Choroid plexus epithelial cell (primary cell): ENCODE results near the gene FFAR3.

Experiments
- DNase-seq: peaks from one replicate; pipeline ENCODE4 v3.0.0-alpha.2; 2010; ENCODE audit warnings: low read depth
- H3K4me3 ChIP-seq: 2 replicates; pipeline ENCODE4 v1.5.1; 2011; ENCODE audit warnings: low read depth, mild to moderate bottlenecking, control low read depth, low read length, moderate library complexity
- TF ChIP-seq, protein P1 (sequence below): conservative IDR thresholded peaks from 2 replicates; pipeline ENCODE4 v1.5.1; 2011; ENCODE audit warnings: low read depth, mild to moderate bottlenecking, control low read depth, inconsistent platforms, low read length, moderate library complexity

The FFAR3 gene

GRCh38 chr19:35318679-35319448 lies 39.4 kb upstream of the FFAR3 start:
- no peak overlapping the region for H3K4me3 ChIP-seq
- TF ChIP-seq, protein P1, sequence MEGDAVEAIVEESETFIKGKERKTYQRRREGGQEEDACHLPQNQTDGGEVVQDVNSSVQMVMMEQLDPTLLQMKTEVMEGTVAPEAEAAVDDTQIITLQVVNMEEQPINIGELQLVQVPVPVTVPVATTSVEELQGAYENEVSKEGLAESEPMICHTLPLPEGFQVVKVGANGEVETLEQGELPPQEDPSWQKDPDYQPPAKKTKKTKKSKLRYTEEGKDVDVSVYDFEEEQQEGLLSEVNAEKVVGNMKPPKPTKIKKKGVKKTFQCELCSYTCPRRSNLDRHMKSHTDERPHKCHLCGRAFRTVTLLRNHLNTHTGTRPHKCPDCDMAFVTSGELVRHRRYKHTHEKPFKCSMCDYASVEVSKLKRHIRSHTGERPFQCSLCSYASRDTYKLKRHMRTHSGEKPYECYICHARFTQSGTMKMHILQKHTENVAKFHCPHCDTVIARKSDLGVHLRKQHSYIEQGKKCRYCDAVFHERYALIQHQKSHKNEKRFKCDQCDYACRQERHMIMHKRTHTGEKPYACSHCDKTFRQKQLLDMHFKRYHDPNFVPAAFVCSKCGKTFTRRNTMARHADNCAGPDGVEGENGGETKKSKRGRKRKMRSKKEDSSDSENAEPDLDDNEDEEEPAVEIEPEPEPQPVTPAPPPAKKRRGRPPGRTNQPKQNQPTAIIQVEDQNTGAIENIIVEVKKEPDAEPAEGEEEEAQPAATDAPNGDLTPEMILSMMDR, result no peak
- DNase-seq, result peak; percentile 52

GRCh38 chr19:35320065-35320713 lies 38.1 kb upstream of the FFAR3 start:
- H3K4me3 ChIP-seq, result no peak overlapping the region
- TF ChIP-seq, protein P1, result no peak
- no peak for DNase-seq

GRCh38 chr19:35321291-35321690 lies 37.0 kb upstream of the FFAR3 start:
- no peak overlapping the region for H3K4me3 ChIP-seq
- TF ChIP-seq, protein P1, result no peak
- DNase-seq, result no peak

DNA sequence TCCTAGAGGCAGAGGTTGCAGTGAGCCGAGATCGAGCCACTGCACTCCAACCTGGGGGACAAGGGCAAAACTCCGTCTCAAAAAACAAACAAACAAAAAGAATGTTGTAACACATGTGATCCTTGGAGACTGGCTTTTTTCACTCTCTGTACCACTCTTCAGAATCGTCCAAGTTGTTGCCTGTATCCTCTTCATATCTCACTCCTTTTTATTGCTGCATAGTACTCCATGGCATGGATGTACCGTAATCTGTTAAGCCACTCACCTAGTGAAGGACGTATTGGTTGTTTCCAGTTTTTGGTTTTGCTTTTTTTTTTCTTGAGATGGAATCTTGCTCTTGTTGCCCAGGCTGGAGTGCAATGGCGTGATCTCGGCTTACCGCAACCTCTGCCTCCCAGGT lies 36.2 kb upstream of the FFAR3 start:
- TF ChIP-seq, protein P1, result no peak

GRCh38 chr19:35327642-35328041 lies 30.6 kb upstream of the FFAR3 start:
- no peak overlapping the region for H3K4me3 ChIP-seq
- TF ChIP-seq, protein P1, result peak; percentile 52
- peak; percentile 12 for DNase-seq

More for the DNA sequence above, 36.2 kb upstream of the FFAR3 start:
- no peak for DNase-seq
- no peak overlapping the region for H3K4me3 ChIP-seq

DNA sequence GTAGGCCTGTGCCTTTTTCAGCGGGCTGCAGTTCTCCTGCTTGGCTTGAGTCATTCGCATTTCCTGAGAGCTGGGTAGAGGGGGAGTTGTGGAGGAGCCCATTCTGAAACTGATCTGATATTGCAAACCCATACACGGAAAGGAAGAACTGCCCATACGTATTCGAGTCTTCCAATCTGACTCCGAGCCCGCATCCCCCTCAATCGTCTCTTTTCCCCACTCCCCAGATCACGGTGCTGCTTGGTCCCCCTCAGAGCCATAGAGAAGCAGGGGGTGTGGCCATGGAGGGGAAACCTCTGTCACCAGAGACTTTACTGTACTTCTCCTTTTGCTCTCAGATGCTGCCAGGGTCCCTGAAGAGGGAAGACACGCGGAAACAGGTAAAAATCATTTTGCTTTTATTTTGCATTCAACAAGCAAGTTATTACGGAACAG lies 29.4 kb upstream of the FFAR3 start, which contains the start of gene CD22:
Gene CD22 (plus strand): TSS at position 337 of the 435 bp plus-strand sequence. CDS start 2,854 bp downstream, outside the sequence.
- DNase-seq, result no peak
- H3K4me3 ChIP-seq, result no peak within 1 kb of the TSS
- TF ChIP-seq, protein P1, result no peak
